Subcutaneous adipose tissue (tissue), 4 donors: Measurements from ENCODE around the gene CLMP. TPM values are rescaled to one million over a fixed set of nuclear protein-coding genes. Genes with fewer than 3 reads are reported as not detected.

ENCODE experiments used
- total RNA-seq, 4 donors: library from RNA; depleted of rRNA; stranded (reverse); fragments of >200 nt; gene quantifications; one replicate each; pipeline ENCODE4 v1.1.0, GENCODE V29; 2016
- TF ChIP-seq, protein P1 (sequence below): fragments of 450-650 bp; IDR thresholded peaks from one replicate; pipeline ENCODE4 v1.5.1; 2016; ENCODE audit warnings: low read depth, mild to moderate bottlenecking, control low read depth, antibody characterized with exemption, moderate library complexity

The CLMP gene
- total RNA-seq, 4 donors from 2014 or later, result 201 to 240 (median 209) TPM

DNA sequence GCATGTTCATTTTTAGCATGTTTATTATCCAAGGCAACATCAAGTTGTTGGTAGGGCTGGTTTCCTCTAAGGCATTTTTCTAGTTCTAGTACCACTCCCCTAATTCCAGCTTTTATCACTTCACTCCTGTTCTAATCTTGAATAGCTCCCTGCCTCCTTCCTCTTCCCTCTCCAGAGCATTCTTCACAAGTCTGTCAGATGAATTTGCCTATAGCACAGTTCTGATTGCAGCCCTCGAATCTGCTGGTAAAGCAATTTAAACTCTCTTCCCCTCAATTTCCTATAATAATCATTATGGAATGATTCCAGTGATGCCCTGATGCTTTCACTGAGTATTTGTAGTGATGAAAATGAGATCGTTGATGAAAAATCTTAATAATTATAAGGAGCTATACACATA, 43.3 kb downstream of the CLMP start:
- TF ChIP-seq, protein P1, sequence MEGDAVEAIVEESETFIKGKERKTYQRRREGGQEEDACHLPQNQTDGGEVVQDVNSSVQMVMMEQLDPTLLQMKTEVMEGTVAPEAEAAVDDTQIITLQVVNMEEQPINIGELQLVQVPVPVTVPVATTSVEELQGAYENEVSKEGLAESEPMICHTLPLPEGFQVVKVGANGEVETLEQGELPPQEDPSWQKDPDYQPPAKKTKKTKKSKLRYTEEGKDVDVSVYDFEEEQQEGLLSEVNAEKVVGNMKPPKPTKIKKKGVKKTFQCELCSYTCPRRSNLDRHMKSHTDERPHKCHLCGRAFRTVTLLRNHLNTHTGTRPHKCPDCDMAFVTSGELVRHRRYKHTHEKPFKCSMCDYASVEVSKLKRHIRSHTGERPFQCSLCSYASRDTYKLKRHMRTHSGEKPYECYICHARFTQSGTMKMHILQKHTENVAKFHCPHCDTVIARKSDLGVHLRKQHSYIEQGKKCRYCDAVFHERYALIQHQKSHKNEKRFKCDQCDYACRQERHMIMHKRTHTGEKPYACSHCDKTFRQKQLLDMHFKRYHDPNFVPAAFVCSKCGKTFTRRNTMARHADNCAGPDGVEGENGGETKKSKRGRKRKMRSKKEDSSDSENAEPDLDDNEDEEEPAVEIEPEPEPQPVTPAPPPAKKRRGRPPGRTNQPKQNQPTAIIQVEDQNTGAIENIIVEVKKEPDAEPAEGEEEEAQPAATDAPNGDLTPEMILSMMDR, result no peak

GRCh38 chr11:123151366-123151765, 43.7 kb downstream of the CLMP start:
- TF ChIP-seq, protein P1, result no peak

DNA sequence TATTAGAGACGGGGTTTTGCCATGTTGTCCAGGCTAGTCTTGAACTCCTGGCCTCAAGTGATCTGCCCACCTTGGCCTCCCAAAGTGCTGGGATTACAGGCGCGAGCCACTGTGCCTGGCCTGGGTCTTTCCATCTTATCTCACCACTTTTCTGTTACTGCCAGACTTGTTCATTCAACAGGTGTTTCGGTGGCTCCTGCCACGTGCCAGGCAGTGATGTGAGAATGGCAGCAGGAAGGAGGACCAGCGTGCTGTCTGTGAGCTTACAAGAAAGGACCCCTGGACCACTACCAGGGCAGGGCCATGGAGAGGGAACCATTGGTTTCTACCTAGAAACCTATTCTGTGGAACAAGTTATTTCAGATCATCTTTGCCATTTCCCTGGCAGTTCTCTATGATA, 44.2 kb downstream of the CLMP start:
- TF ChIP-seq, protein P1, result no peak

- TF ChIP-seq, protein P1, result no peak
Observed at GRCh38 chr11:123148965-123149364, 46.1 kb downstream of the CLMP start.

DNA sequence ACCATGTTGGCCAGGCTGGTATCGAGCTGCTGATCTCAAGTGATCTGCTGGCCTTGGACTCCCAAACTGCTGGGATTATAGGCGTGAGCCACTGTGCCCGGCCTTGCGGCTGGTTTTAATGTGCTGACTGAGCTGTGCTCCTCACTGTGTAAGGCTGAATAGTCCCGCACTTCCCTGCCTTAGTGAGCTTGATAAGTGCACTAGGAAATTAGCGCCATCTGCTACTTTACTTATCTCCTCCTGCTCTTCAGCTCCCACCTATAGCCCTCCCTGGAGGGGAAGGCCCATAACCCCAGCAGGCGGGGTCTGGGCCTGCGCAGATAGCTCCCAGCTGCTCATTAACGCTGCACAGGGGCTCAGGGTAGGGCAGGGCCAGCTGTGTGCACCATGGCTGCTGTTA, 49.4 kb downstream of the CLMP start:
- TF ChIP-seq, protein P1, result no peak

GRCh38 chr11:123145220-123145619, 49.8 kb downstream of the CLMP start:
- TF ChIP-seq, protein P1, result no peak

GRCh38 chr11:123144707-123145106, 50.3 kb downstream of the CLMP start:
- TF ChIP-seq, protein P1, result no peak
